GM23248 (cell line): ENCODE data around the gene ABCC1. TPM values are rescaled to one million over a fixed set of nuclear protein-coding genes. Genes with fewer than 3 reads are reported as not detected.
"Not testable (repeated sequence)": the region's sequence is repeated elsewhere in the genome, so short reads cannot be mapped to it uniquely, and the experiment has no call there.

Experiments used
- DNase-seq: peaks from one replicate; pipeline ENCODE4 v3.0.0-alpha.2; 2015
- H2AFZ ChIP-seq: fragments of 200-600 bp; sonication (generic); 2 replicates; pipeline ENCODE4 v1.6.1; 2016; ENCODE audit warnings: antibody characterized with exemption
- H3F3A ChIP-seq: fragments of 200-600 bp; sonication (generic); 2 replicates; pipeline ENCODE4 v1.6.1; 2016; ENCODE audit warnings: mild to moderate bottlenecking, antibody characterized with exemption, mixed run types; ENCODE audit not compliant: insufficient read depth
- H3K27ac ChIP-seq: fragments of 200-600 bp; sonication (generic); 2 replicates; pipeline ENCODE4 v1.5.1; 2016; ENCODE audit warnings: mild to moderate bottlenecking
- H3K27me3 ChIP-seq: fragments of 200-600 bp; sonication (generic); replicated peaks from 2 replicates; pipeline ENCODE4 v1.6.1; 2016; ENCODE audit warnings: mild to moderate bottlenecking; ENCODE audit not compliant: insufficient read depth
- H3K36me3 ChIP-seq: fragments of 200-600 bp; sonication (generic); 2 replicates; pipeline ENCODE4 v1.6.1; 2016; ENCODE audit warnings: low read depth, mild to moderate bottlenecking
- H3K4me1 ChIP-seq: fragments of 200-600 bp; sonication (generic); 2 replicates; pipeline ENCODE4 v1.6.1; 2016; ENCODE audit warnings: mild to moderate bottlenecking; ENCODE audit not compliant: insufficient read depth
- H3K4me2 ChIP-seq: fragments of 200-600 bp; sonication (generic); one replicate; pipeline ENCODE4 v1.6.1; 2016; ENCODE audit warnings: mild to moderate bottlenecking; ENCODE audit not compliant: unreplicated experiment
- H3K4me3 ChIP-seq: fragments of 200-600 bp; sonication (generic); 2 replicates; pipeline ENCODE4 v1.5.1; 2016; ENCODE audit warnings: mild to moderate bottlenecking
- H3K79me2 ChIP-seq: fragments of 200-600 bp; sonication (generic); 2 replicates; pipeline ENCODE4 v1.6.1; 2016; ENCODE audit warnings: mild to moderate bottlenecking; ENCODE audit not compliant: insufficient read depth
- H3K9ac ChIP-seq: fragments of 200-600 bp; sonication (generic); 2 replicates; pipeline ENCODE4 v1.6.1; 2016; ENCODE audit warnings: mild to moderate bottlenecking
- H3K9me2 ChIP-seq: fragments of 200-600 bp; sonication (generic); 2 replicates; pipeline ENCODE4 v1.6.1; 2016; ENCODE audit warnings: mixed run types, mild to moderate bottlenecking, moderate library complexity; ENCODE audit not compliant: insufficient read depth
- H3K9me3 ChIP-seq: fragments of 200-600 bp; sonication (generic); one replicate; pipeline ENCODE4 v1.6.1; 2017; ENCODE audit warnings: low read depth
- H4K20me1 ChIP-seq: fragments of 200-600 bp; sonication (generic); 2 replicates; pipeline ENCODE4 v1.6.0; 2016; ENCODE audit not compliant: insufficient read depth
- EZH2 ChIP-seq: fragments of 200-600 bp; sonication (generic); IDR thresholded peaks from 2 replicates; pipeline ENCODE4 v1.6.1; 2018; ENCODE audit warnings: antibody characterized with exemption, mild to moderate bottlenecking; ENCODE audit not compliant: insufficient read depth, poor library complexity, severe bottlenecking
- EZH2phosphoT487 ChIP-seq: fragments of 200-600 bp; sonication (generic); IDR thresholded peaks from 2 replicates; pipeline ENCODE4 v1.6.1; 2018; ENCODE audit warnings: antibody characterized with exemption, moderate library complexity, mild to moderate bottlenecking, low read depth; ENCODE audit not compliant: insufficient read depth
- WGBS, 2 experiments: methylation state at CpG; one replicate each; pipeline ENCODE4 v1.1.6; 2015 to 2017; ENCODE audit warnings: low lambda C conversion rate in 2 of 2, low coverage in 1 of 2; ENCODE audit errors: missing lambda C conversion rate in 2 of 2; 5-methylcytosine and 5-hydroxymethylcytosine counted together
- in situ Hi-C: fragments of 300-500 bp; cut with MboI; formaldehyde crosslinking; loops from 2 replicates; pipeline ENCODE4 v1.15.0; 2020
- polyA plus RNA-seq: library from polyadenylated mRNA; unstranded; fragments of >200 nt; fragmentation: Nextera tagmentation; extraction: Ambion mirVana; gene quantifications from 2 replicates; pipeline ENCODE4 v1.2.1, GENCODE V29; 2016
- total RNA-seq: library from RNA; depleted of rRNA; stranded (reverse); fragments of >200 nt; shearing (Covaris generic); gene quantifications from 2 replicates; pipeline ENCODE4 v1.2.3, GENCODE V29; 2014

The ABCC1 gene
- total and polyA plus RNA-seq, 2 experiments from 2014 or later: 16.2 to 25.5 TPM

- 91 to 95% methylated on average over 14 of the region's 14 CpGs for WGBS, 2 experiments
- DNase-seq: no peak
These were observed 197.2 kb downstream of the ABCC1 start for GRCh38 chr16:16146380-16147315.

GRCh38 chr16:16147316-16147999 lies 198.0 kb downstream of the ABCC1 start:
- TF ChIP-seq EZH2phosphoT487 (no peak), EZH2 (no peak)
- no peaks in the 10 kb centered on the region for H3K9me3 ChIP-seq
- in situ Hi-C loops: no loop called here

More at GRCh38 chr16:16146380-16147315, 197.2 kb downstream of the ABCC1 start:
- Histone ChIP-seq H2AFZ (no peak overlapping the region), H4K20me1 (no peaks in the 10 kb centered on the region), H3K9me3 (no peaks in the 10 kb centered on the region), H3K9ac (no peak overlapping the region), H3K4me2 (no peak overlapping the region), H3K4me1 (no peaks in the 10 kb centered on the region), H3K9me2 (no peaks in the 10 kb centered on the region), H3K79me2 (no peaks in the 10 kb centered on the region), H3K36me3 (0 out of 2 replicates have a peak, but pooled peaks cover 10% of the 10 kb centered on the region), H3K27ac (no peak overlapping the region), H3K27me3 (no peaks in the 10 kb centered on the region), H3F3A (no peaks in the 10 kb centered on the region; the same call in 1 of the 2 replicates), H3K4me3 (no peak overlapping the region)
- TF ChIP-seq EZH2: no peak
- TF ChIP-seq EZH2phosphoT487: no peak
- in situ Hi-C loops: no loop called here

DNA sequence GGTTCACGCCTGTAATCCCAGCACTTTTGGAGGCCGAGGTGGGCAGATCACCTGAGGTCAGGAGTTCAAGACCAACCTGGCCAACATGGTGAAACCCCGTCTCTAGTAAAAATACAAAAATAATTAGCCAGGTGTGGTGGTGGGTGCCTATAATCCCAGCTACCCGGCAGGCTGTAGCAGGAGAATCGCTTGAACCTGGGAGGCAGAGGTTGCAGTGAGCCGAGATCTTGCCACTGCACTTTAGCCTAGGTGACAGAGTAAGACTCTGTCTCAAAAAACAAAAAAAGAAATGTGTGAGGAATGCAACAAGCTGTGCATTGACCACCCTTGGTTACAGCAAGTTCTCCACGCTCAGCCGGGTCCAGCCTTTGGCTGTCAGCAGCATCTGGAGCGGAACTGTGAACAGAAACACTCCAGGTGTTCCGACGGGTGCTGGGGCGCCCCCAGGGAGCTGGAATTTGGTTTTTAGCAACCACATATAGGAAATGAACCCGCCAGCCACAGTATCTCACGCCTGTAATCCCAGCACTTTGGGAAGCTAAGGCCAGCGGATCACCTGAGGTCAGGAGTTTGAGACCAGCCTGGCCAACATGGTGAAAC lies 198.7 kb downstream of the ABCC1 start:
- WGBS, 2 experiments: 91% methylated on average over 15 of the region's 15 CpGs
- H3K27me3 ChIP-seq, H3K9me3 ChIP-seq, H3K27ac ChIP-seq, H3K9ac ChIP-seq, H3K4me2 ChIP-seq, H4K20me1 ChIP-seq, H3K36me3 ChIP-seq, H3K79me2 ChIP-seq, H2AFZ ChIP-seq, H3K4me3 ChIP-seq, H3K4me1 ChIP-seq, H3F3A ChIP-seq, H3K9me2 ChIP-seq, in situ Hi-C loops, DNase-seq: not testable (repeated sequence)

More at GRCh38 chr16:16147316-16147999, 198.0 kb downstream of the ABCC1 start:
- 91 to 93% methylated on average over 17 of the region's 17 CpGs for WGBS, 2 experiments
- H3K9ac ChIP-seq: no peak overlapping the region
- H3K27ac ChIP-seq: no peak overlapping the region
- H3F3A ChIP-seq: no peaks in the 10 kb centered on the region; the same call in 1 of the 2 replicates
- H3K36me3 ChIP-seq: 0 out of 2 replicates have a peak, but pooled peaks cover 5% of the 10 kb centered on the region
- H4K20me1 ChIP-seq: no peaks in the 10 kb centered on the region
- no peaks in the 10 kb centered on the region for H3K79me2 ChIP-seq
- H3K4me2 ChIP-seq: no peak overlapping the region
- no peak overlapping the region for H3K4me3 ChIP-seq
- H2AFZ ChIP-seq: no peak overlapping the region
- H3K9me2 ChIP-seq: no peaks in the 10 kb centered on the region
- DNase-seq: no peak
- no peaks in the 10 kb centered on the region for H3K4me1 ChIP-seq
- no peaks in the 10 kb centered on the region for H3K27me3 ChIP-seq

- 0 out of 2 replicates have a peak, but pooled peaks cover 4% of the 10 kb centered on the region for H3K36me3 ChIP-seq
- H3K79me2 ChIP-seq: no peaks in the 10 kb centered on the region
- no peaks in the 10 kb centered on the region for H3K9me3 ChIP-seq
- H3K27ac ChIP-seq: no peak overlapping the region
- no peaks in the 10 kb centered on the region for H3K9me2 ChIP-seq
- no peaks in the 10 kb centered on the region for H3K27me3 ChIP-seq
- H3F3A ChIP-seq: no peaks in the 10 kb centered on the region
- H4K20me1 ChIP-seq: no peaks in the 10 kb centered on the region
- H3K4me3 ChIP-seq: no peak overlapping the region
- no peak overlapping the region for H2AFZ ChIP-seq
- in situ Hi-C loops: no loop called here
- no peaks in the 10 kb centered on the region for H3K4me1 ChIP-seq
- 89 to 92% methylated on average over 9 of the region's 9 CpGs for WGBS, 2 experiments
- H3K9ac ChIP-seq: no peak overlapping the region
- TF ChIP-seq EZH2: no peak
- no peak for TF ChIP-seq EZH2phosphoT487
- H3K4me2 ChIP-seq: no peak overlapping the region
- DNase-seq: no peak
These were observed 199.3 kb downstream of the ABCC1 start for GRCh38 chr16:16148755-16149154.
